GM06990 (cell line): ENCODE results near the gene THEM4.

Experiments
- DNase-seq: peaks from one replicate; pipeline ENCODE4 v3.0.0-alpha.2; 2011; ENCODE audit not compliant: insufficient read length; ENCODE audit errors: extremely low read depth
- H3K27me3 ChIP-seq: replicated peaks from 2 replicates; pipeline ENCODE4 v1.6.0; 2011; ENCODE audit warnings: low read length; ENCODE audit not compliant: control insufficient read depth, insufficient read depth
- H3K36me3 ChIP-seq: 2 replicates; pipeline ENCODE4 v1.5.1; 2011; ENCODE audit warnings: low read length; ENCODE audit not compliant: control insufficient read depth, insufficient read depth
- H3K4me3 ChIP-seq: replicated peaks from 2 replicates; pipeline ENCODE4 v1.5.1; 2011; ENCODE audit warnings: low read depth, mild to moderate bottlenecking, control low read depth, low read length
- CTCF ChIP-seq: IDR thresholded peaks from 2 replicates; pipeline ENCODE4 v1.5.1; 2011; ENCODE audit warnings: low read length, control low read depth, mild to moderate bottlenecking, inconsistent platforms; ENCODE audit not compliant: insufficient read depth, poor library complexity, severe bottlenecking

THEM4 gene

GRCh38 chr1:151944126-151944856 lies 35.0 kb upstream of the THEM4 start:
- H3K27me3 ChIP-seq: peaks cover 2% of the 10 kb centered on the region
- H3K4me3 ChIP-seq: no peak overlapping the region
- DNase-seq: no peak
- no peaks in the 10 kb centered on the region for H3K36me3 ChIP-seq
- no peak for TF ChIP-seq CTCF

- no peak for DNase-seq
These were observed 34.3 kb upstream of the THEM4 start for GRCh38 chr1:151943591-151943990.

GRCh38 chr1:151942882-151943281 lies 33.6 kb upstream of the THEM4 start:
- TF ChIP-seq CTCF: no peak

More at GRCh38 chr1:151943591-151943990, 34.3 kb upstream of the THEM4 start:
- Histone ChIP-seq H3K36me3 (no peaks in the 10 kb centered on the region), H3K27me3 (peaks cover 2% of the 10 kb centered on the region), H3K4me3 (no peak overlapping the region)
- no peak for TF ChIP-seq CTCF

GRCh38 chr1:151940541-151940940 lies 31.2 kb upstream of the THEM4 start:
- DNase-seq: no peak
- Histone ChIP-seq H3K36me3 (no peaks in the 10 kb centered on the region), H3K4me3 (no peak overlapping the region), H3K27me3 (no peaks in the 10 kb centered on the region; the same call in 1 of the 2 replicates)
- TF ChIP-seq CTCF: no peak

More at GRCh38 chr1:151942882-151943281, 33.6 kb upstream of the THEM4 start:
- DNase-seq: no peak
- Histone ChIP-seq H3K36me3 (no peaks in the 10 kb centered on the region), H3K4me3 (no peak overlapping the region), H3K27me3 (peaks cover 2% of the 10 kb centered on the region)

GRCh38 chr1:151939779-151940178 lies 30.5 kb upstream of the THEM4 start:
- TF ChIP-seq CTCF: no peak
- Histone ChIP-seq H3K36me3 (no peaks in the 10 kb centered on the region), H3K4me3 (no peak overlapping the region), H3K27me3 (no peaks in the 10 kb centered on the region; the same call in 1 of the 2 replicates)
- DNase-seq: no peak

- no peak for DNase-seq
- no peak for TF ChIP-seq CTCF
- no peak overlapping the region for H3K4me3 ChIP-seq
- no peaks in the 10 kb centered on the region for H3K36me3 ChIP-seq
- H3K27me3 ChIP-seq: no peaks in the 10 kb centered on the region; the same call in 1 of the 2 replicates
These were observed 29.8 kb upstream of the THEM4 start for GRCh38 chr1:151939141-151939540.
